Keratinocyte (primary cell): ENCODE measurements around the gene SAFB. TPM values are rescaled to one million over a fixed set of nuclear protein-coding genes. Genes with fewer than 3 reads are reported as not detected.

ENCODE experiments used
- DNase-seq: peaks from one replicate; pipeline ENCODE4 v3.0.0-alpha.2; 2011; ENCODE audit warnings: low read depth, missing footprints, low spot score
- FAIRE-seq: peaks from 2 replicates; lab custom pipeline; 2011; peaks lifted over from hg19 to GRCh38; lab: Jason Lieb, UNC
- H2AFZ ChIP-seq: 2 replicates; pipeline ENCODE4 v1.6.0; 2012; ENCODE audit warnings: low read length, control low read depth, inconsistent platforms; ENCODE audit not compliant: control insufficient read depth
- H3K27ac ChIP-seq: 2 replicates; pipeline ENCODE4 v1.5.1; 2011; ENCODE audit warnings: low read length; ENCODE audit not compliant: control insufficient read depth, insufficient read depth
- H3K27me3 ChIP-seq: 3 replicates; pipeline ENCODE4 v1.6.0; 2011; ENCODE audit warnings: low read length; ENCODE audit not compliant: control insufficient read depth, insufficient read depth; ENCODE audit errors: extremely low read depth
- H3K36me3 ChIP-seq, 2 experiments: 2 replicates in 1 of 2; 3 replicates in 1 of 2; pipeline ENCODE4 v1.5.1; 2011; ENCODE audit warnings: low read length in 2 of 2, mild to moderate bottlenecking in 1 of 2; ENCODE audit not compliant: control insufficient read depth in 2 of 2, insufficient read depth in 2 of 2; ENCODE audit errors: extremely low read depth in 1 of 2
- H3K4me1 ChIP-seq: 3 replicates; pipeline ENCODE4 v1.5.1; 2011; ENCODE audit warnings: low read length; ENCODE audit not compliant: control insufficient read depth, insufficient read depth; ENCODE audit errors: extremely low read depth
- H3K4me2 ChIP-seq: 3 replicates; pipeline ENCODE4 v1.6.0; 2011; ENCODE audit warnings: low read depth, low read length; ENCODE audit not compliant: control insufficient read depth, insufficient read depth; ENCODE audit errors: extremely low read depth
- H3K4me3 ChIP-seq, 3 experiments: fragments of 200-600 bp in 1 of 3; sonication (generic) in 1 of 3; 2 replicates in 2 of 3; 3 replicates in 1 of 3; pipeline ENCODE4 v1.5.1; 2011 to 2016; ENCODE audit warnings: low read length in 3 of 3, mild to moderate bottlenecking in 3 of 3, control low read depth in 2 of 3, inconsistent platforms in 1 of 3, low read depth in 1 of 3, mixed read lengths in 1 of 3, mixed run types in 1 of 3, moderate library complexity in 1 of 3; ENCODE audit not compliant: control insufficient read depth in 2 of 3, insufficient read depth in 2 of 3; ENCODE audit errors: extremely low read depth in 1 of 3
- H3K79me2 ChIP-seq: 2 replicates; pipeline ENCODE4 v1.6.0; 2012; ENCODE audit warnings: low read length; ENCODE audit not compliant: control insufficient read depth, insufficient read depth
- H3K9ac ChIP-seq: 3 replicates; pipeline ENCODE4 v1.6.0; 2011; ENCODE audit warnings: low read length; ENCODE audit not compliant: control insufficient read depth, insufficient read depth; ENCODE audit errors: extremely low read depth
- H3K9me1 ChIP-seq: 3 replicates; pipeline ENCODE4 v1.6.0; 2011; ENCODE audit warnings: low read length; ENCODE audit not compliant: control insufficient read depth, insufficient read depth; ENCODE audit errors: extremely low read depth
- H3K9me3 ChIP-seq: 2 replicates; pipeline ENCODE4 v1.5.1; 2012; ENCODE audit warnings: low read depth, low read length; ENCODE audit not compliant: control insufficient read depth
- H4K20me1 ChIP-seq: 3 replicates; pipeline ENCODE4 v1.6.0; 2011; ENCODE audit warnings: low read length; ENCODE audit not compliant: control insufficient read depth, insufficient read depth; ENCODE audit errors: extremely low read depth
- CTCF ChIP-seq, 3 experiments: IDR thresholded peaks in 1 of 3; conservative IDR thresholded peaks in 1 of 3; optimal IDR thresholded peaks in 1 of 3; 2 replicates in 2 of 3; 3 replicates in 1 of 3; pipeline versions ENCODE3 to v1.5.1; 2011; ENCODE audit warnings: low read length in 3 of 3, mild to moderate bottlenecking in 3 of 3, moderate library complexity in 2 of 3, control low read depth in 1 of 3, inconsistent platforms in 1 of 3; ENCODE audit not compliant: insufficient read depth in 2 of 3; ENCODE audit errors: extremely low read depth in 1 of 3
- EZH2 ChIP-seq: IDR thresholded peaks from one replicate; pipeline ENCODE4 v1.6.1; 2012; ENCODE audit warnings: inconsistent platforms, mild to moderate bottlenecking, low read length, moderate library complexity
- dilution Hi-C: fragments of 300-500 bp; cut with MboI; formaldehyde crosslinking; loops from one replicate; pipeline ENCODE4 v1.7.0; 2020; ENCODE audit warnings: low sequenced_read_pairs; ENCODE audit not compliant: extremely low pct_ligation_motif_present
- polyA plus RNA-seq, 5 experiments: library from polyadenylated mRNA; depleted of rRNA in 3 of 5; stranded (reverse) in 3 of 5; stranded (forward) in 1 of 5; unstranded in 1 of 5; fragments of >200 nt; gene quantifications; 1 replicate in 1 of 5; 2 replicates in 3 of 5; 3 replicates in 1 of 5; pipeline versions ENCODE4 v1.2.1 to v1.2.3, GENCODE V29; 2011 to 2012; ENCODE audit warnings: missing spikeins in 2 of 5, low read depth in 1 of 5, low replicate concordance in 1 of 5

Gene SAFB
- polyA plus RNA-seq, 1 donor (not counting 4 experiments of a cell fraction or from before 2014, with no cell fraction given) = 34.0 TPM

- H3K79me2 ChIP-seq = no peaks in the 10 kb centered on the region
- H3K27me3 ChIP-seq = no peaks in the 10 kb centered on the region
- H3K9me3 ChIP-seq = no peaks in the 10 kb centered on the region
- H3K27ac ChIP-seq = no peak overlapping the region
- H2AFZ ChIP-seq = no peak overlapping the region
- no peak overlapping the region for H3K9ac ChIP-seq
- peaks cover 44 to 49% of the 10 kb centered on the region in 2 experiments for H3K36me3 ChIP-seq
- no peak overlapping the region for H3K4me2 ChIP-seq
- dilution Hi-C loops = no loop called here
- FAIRE-seq = no peak
- no peak for TF ChIP-seq EZH2
- TF ChIP-seq CTCF (optimal IDR thresholded peaks at IDR 0.05 in 1 of 3, IDR thresholded peaks at IDR 0.05 in 1 of 3, conservative IDR thresholded peaks at IDR 0.05 in 1 of 3; ENCODE audit: extremely low read depth in 1 of 3, insufficient read depth in 2 of 3, low read length in 3 of 3) = no peak
- H4K20me1 ChIP-seq = no peaks in the 10 kb centered on the region
- H3K4me3 ChIP-seq = no peak overlapping the region
- no peaks in the 10 kb centered on the region for H3K9me1 ChIP-seq
- H3K4me1 ChIP-seq = no peaks in the 10 kb centered on the region
- DNase-seq = no peak
Observed at GRCh38 chr19:5667751-5668271, 44.9 kb downstream of the SAFB start.

- no peaks in the 10 kb centered on the region for H3K4me1 ChIP-seq
- dilution Hi-C loops = no loop called here
- no peak overlapping the region for H3K4me2 ChIP-seq
- DNase-seq (no peak), FAIRE-seq (no peak)
- TF ChIP-seq EZH2 = no peak
- TF ChIP-seq CTCF (optimal IDR thresholded peaks at IDR 0.05 in 1 of 3, IDR thresholded peaks at IDR 0.05 in 1 of 3, conservative IDR thresholded peaks at IDR 0.05 in 1 of 3; ENCODE audit: extremely low read depth in 1 of 3, insufficient read depth in 2 of 3, low read length in 3 of 3) = no peak
- H2AFZ ChIP-seq = no peak overlapping the region
- peaks cover 35 to 40% of the 10 kb centered on the region in 2 experiments for H3K36me3 ChIP-seq
- no peak overlapping the region for H3K4me3 ChIP-seq
- H3K9ac ChIP-seq = no peak overlapping the region
- no peaks in the 10 kb centered on the region for H3K9me3 ChIP-seq
- no peaks in the 10 kb centered on the region for H4K20me1 ChIP-seq
- no peaks in the 10 kb centered on the region for H3K27me3 ChIP-seq
- H3K9me1 ChIP-seq = no peaks in the 10 kb centered on the region
- H3K27ac ChIP-seq = no peak overlapping the region
- no peaks in the 10 kb centered on the region for H3K79me2 ChIP-seq
Observed at GRCh38 chr19:5669212-5669611, 46.3 kb downstream of the SAFB start.
